Lower lobe of right lung (tissue), 2 donors: Measurements from ENCODE around the gene LMAN1L. TPM values are rescaled to one million over a fixed set of nuclear protein-coding genes. Genes with fewer than 3 reads are reported as not detected.

Source experiments
- ATAC-seq, 2 donors: fragments of 200-7000 bp; cut with Tn5 transposase; one replicate each; pipeline ENCODE4 v1.9.1; 2020 to 2022; ENCODE audit warnings: mild to moderate bottlenecking in 2 of 2, moderate library complexity in 2 of 2
- DNase-seq: peaks from one replicate; pipeline ENCODE4 v3.0.0-alpha.2; 2020
- H3K27ac ChIP-seq: fragments of 200-600 bp; one replicate; pipeline ENCODE4 v1.8.0; 2022
- H3K27me3 ChIP-seq: fragments of 200-600 bp; one replicate; pipeline ENCODE4 v1.8.0; 2022; ENCODE audit warnings: low read depth
- H3K36me3 ChIP-seq: fragments of 200-600 bp; one replicate; pipeline ENCODE4 v1.8.0; 2022; ENCODE audit warnings: mild to moderate bottlenecking
- H3K4me1 ChIP-seq: fragments of 200-600 bp; one replicate; pipeline ENCODE4 v1.8.0; 2022
- H3K4me3 ChIP-seq: fragments of 200-600 bp; one replicate; pipeline ENCODE4 v1.8.0; 2022; ENCODE audit warnings: mild to moderate bottlenecking
- H3K9me3 ChIP-seq: fragments of 200-600 bp; one replicate; pipeline ENCODE4 v1.8.0; 2022
- CTCF ChIP-seq: fragments of 200-600 bp; IDR thresholded peaks from one replicate; pipeline ENCODE4 v1.8.0; 2022; ENCODE audit warnings: antibody characterized with exemption, mild to moderate bottlenecking
- intact Hi-C: fragments of 100-400 bp; cut with DNase I; formaldehyde crosslinking; loops from one replicate; pipeline ENCODE4 v1.11.0; 2022
- total RNA-seq: library from RNA; stranded (reverse); fragmentation: NEBNext Ultra II Directional; extraction: Animal tissue kit (Norgen Biotek cat#: 25700); gene quantifications from one replicate; pipeline ENCODE4 v1.2.1, GENCODE V29; 2021
- donor health status: DM: no; HTN: yes; CAD: no; lungs with severe emphysema.

The LMAN1L gene
- total RNA-seq, 1 donor from 2014 or later = not detected

DNA sequence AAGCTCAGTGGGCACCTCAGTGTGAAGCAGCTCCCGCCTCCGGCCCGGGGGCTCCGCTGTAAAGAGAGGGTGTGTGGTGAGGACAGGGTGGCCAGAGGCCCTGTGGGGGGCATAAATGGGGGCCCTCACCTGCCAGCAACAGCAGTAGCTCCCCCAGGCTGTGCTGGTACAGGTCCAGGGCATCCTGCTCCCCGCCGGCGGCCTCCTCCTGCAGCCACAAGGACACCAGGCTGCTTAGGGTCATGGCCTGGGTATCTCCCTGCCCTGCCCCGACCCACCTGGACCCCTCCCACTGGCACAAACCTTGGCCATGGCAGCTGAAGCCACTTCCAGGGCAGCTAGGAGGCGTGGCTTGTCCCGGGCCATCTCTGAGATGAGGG is 25.5 kb downstream of the LMAN1L start:
- Histone ChIP-seq H3K36me3 (peaks cover 38% of the 10 kb centered on the region), H3K27me3 (no peaks in the 10 kb centered on the region), H3K9me3 (no peaks in the 10 kb centered on the region), H3K27ac (no peak overlapping the region), H3K4me1 (peaks cover 10% of the 10 kb centered on the region), H3K4me3 (no peak overlapping the region)
- intact Hi-C loops = no loop called here
- ATAC-seq (no peak), DNase-seq (no peak)
- no peak for TF ChIP-seq CTCF

GRCh38 chr15:74838746-74839525 is 26.3 kb downstream of the LMAN1L start:
- no peak overlapping the region for H3K27ac ChIP-seq
- peaks cover 18% of the 10 kb centered on the region for H3K4me1 ChIP-seq
- no peaks in the 10 kb centered on the region for H3K27me3 ChIP-seq
- DNase-seq (no peak), ATAC-seq (no peak)
- intact Hi-C loops = no loop called here
- no peak overlapping the region for H3K4me3 ChIP-seq
- no peak for TF ChIP-seq CTCF
- no peaks in the 10 kb centered on the region for H3K9me3 ChIP-seq
- peaks cover 38% of the 10 kb centered on the region for H3K36me3 ChIP-seq

DNA sequence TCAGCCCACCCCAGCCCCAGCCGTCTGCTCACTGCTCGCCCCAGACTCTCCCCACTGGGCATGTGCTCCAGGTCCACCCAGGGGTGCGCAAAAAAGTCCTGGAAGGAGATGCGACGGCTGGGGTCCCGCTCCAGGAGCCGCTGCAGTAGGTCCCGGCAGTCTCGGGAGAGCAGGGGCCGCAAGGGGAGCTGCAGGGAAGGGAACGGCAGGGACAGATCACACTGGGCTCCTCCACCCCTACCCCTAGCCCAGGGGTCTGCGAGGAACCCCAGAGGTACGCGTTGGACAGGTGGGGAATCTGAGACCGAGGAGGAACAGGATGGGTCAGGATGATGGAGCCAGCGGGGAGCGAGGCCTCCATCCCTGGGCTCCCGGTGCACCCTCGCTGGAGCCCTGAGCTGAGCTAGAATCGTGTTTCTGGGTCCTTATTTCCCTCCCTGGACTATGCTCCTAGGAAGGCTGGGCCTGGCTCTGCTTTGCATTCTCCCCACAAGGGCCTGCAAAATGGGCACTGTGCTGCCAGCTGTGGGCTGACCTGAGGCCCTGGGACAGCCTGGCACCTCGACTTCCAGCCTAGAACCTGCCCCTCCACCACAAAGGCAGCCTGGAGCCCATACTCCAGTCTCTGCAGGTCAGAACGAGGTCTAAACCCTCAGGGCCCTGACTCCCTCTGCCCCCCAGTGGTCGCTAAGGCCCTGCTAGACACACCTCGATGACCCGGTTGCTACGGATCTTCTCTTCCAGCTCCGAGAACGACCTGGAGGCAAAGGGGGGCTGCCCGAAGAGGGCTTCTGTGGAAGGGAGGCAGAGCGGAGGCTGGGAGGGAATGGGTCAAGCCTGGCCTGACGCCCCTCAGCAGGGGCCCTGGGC is 27.1 kb downstream of the LMAN1L start:
- intact Hi-C loops = no loop called here

DNA sequence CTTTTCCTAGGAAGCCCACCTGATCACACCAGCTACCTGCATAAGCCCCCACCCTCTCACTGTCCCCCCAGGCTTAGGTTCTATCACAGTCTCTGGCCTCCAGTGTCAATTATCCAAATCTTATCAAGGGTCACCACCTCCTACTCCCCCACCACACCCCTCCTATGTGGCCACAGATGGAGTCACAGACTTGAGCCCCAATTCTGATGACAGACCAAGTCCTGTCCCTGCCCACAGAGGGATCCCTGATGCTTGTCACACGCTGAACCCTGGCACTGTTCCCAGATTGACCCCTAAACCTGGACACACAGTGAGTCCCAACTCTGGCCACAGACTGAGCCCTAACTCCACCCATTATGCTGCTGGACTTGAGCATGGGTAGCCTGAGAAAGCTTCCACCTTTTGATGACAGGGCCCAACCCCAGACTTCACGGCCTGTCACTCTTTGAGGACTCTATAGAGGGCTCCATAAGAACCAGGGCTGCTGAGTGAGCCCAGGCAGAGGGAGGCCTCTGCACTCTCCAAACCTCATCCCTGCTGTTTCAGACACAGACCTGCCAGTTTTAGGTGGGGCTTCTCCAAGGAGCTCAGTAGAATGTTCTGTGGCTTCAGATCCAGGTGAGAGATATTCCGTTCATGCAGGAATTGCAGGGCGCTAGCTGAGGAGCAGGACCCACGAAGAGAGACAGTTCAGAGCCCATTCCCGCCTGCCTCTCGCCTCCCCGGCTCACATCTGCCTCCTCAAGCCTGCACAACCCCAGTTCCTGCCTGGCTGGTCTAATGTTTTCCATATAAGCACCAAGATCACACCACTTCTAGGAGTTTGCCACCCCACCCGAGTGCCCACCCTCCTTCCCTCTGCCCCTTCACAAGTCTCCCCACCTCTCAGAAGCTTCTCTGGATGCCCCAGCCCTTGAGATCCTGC is 28.5 kb downstream of the LMAN1L start:
- peaks cover 18% of the 10 kb centered on the region for H3K4me1 ChIP-seq
- no peak overlapping the region for H3K4me3 ChIP-seq
- DNase-seq = no peak
- no peak for ATAC-seq
- intact Hi-C loops = no loop called here
- TF ChIP-seq CTCF = no peak
- peaks cover 51% of the 10 kb centered on the region for H3K36me3 ChIP-seq
- H3K27ac ChIP-seq = no peak overlapping the region
- H3K9me3 ChIP-seq = no peaks in the 10 kb centered on the region
- no peaks in the 10 kb centered on the region for H3K27me3 ChIP-seq

More for the DNA sequence above, 27.1 kb downstream of the LMAN1L start:
- no peak overlapping the region for H3K27ac ChIP-seq
- DNase-seq = no peak
- H3K9me3 ChIP-seq = no peaks in the 10 kb centered on the region
- no peak for ATAC-seq
- no peak for TF ChIP-seq CTCF
- H3K27me3 ChIP-seq = no peaks in the 10 kb centered on the region
- H3K4me3 ChIP-seq = no peak overlapping the region
- H3K4me1 ChIP-seq = peaks cover 18% of the 10 kb centered on the region
- H3K36me3 ChIP-seq = peaks cover 42% of the 10 kb centered on the region

DNA sequence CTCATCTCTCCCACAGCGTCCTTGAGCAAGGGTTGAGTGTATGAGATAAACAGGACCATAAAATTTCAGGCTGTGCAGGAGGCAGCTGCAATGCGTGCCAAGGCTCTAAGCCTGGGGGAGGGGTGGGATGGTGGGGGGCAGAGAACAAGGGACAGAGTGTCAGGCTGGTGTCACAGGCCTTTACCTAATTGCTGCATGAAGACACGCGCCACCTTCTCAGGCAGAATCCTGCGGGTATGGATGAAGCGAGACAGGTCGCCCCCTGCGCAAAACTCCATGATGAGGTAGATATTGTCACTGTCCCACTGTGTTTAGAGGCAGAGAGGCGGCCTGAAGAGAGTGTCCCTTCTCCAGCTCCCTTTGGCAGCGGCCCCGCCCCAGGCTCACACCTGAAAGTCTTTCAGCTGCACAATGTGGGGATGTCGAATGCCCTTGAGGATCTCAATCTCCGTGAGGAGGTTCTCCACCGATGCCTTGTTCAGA is 29.3 kb downstream of the LMAN1L start:
- ATAC-seq (no peak), DNase-seq (no peak)
- Histone ChIP-seq H3K27ac (peak overlapping the region; percentile 86), H3K9me3 (no peaks in the 10 kb centered on the region), H3K36me3 (peaks cover 51% of the 10 kb centered on the region), H3K4me3 (peak overlapping the region; percentile 99), H3K27me3 (no peaks in the 10 kb centered on the region), H3K4me1 (peaks cover 18% of the 10 kb centered on the region)
- intact Hi-C loops = no loop called here
- no peak for TF ChIP-seq CTCF
